ENCODE data around the gene ACSM3. TPM values are rescaled to one million over a fixed set of nuclear protein-coding genes. Genes with fewer than 3 reads are reported as not detected.
A peak's percentile ranks its signal among the peaks of the same experiment; 100 is the strongest.
"Not testable (repeated sequence)": the region's sequence is repeated elsewhere in the genome, so short reads cannot be mapped to it uniquely, and the experiment has no call there.

Gene ACSM3
- polyA plus RNA-seq, 1 of the 3 experiments (the other 2 are of a cell fraction): 0.44 TPM

GRCh38 chr16:20761175-20761574 is 2.6 kb upstream of the ACSM3 start:
- ChIA-PET CTCF (no interaction called here), POLR2A (no interaction called here)
- Histone ChIP-seq H3K27ac (ENCODE audit: low read depth in 2 of 2, low read length in 1 of 2) (no peak overlapping the region), H3K4me1 (ENCODE audit: control insufficient read depth in 1 of 2, insufficient read depth in 2 of 2, low read depth in 1 of 2, low read length in 1 of 2) (no peaks in the 10 kb centered on the region), H3K4me2 (no peak overlapping the region), H3K79me2 (ENCODE audit: insufficient read depth) (no peaks in the 10 kb centered on the region), H3K36me3 (replicated peaks in 1 of 2; ENCODE audit: control insufficient read depth in 1 of 2, insufficient read depth in 2 of 2, low read length in 1 of 2) (no peaks in the 10 kb centered on the region), H3K9me3 (no peaks in the 10 kb centered on the region), H2AFZ (ENCODE audit: low read depth) (no peak overlapping the region), H3F3A (replicated peaks; ENCODE audit: insufficient read depth) (no peaks in the 10 kb centered on the region), H3K9me2 (no peaks in the 10 kb centered on the region), H3K27me3 (ENCODE audit: insufficient read depth) (no peaks in the 10 kb centered on the region), H4K20me1 (ENCODE audit: insufficient read depth) (no peaks in the 10 kb centered on the region), H3K9ac (no peak overlapping the region), H3K4me3 (ENCODE audit: low read depth in 2 of 2, low read length in 1 of 2) (no peak overlapping the region)
- TF ChIP-seq, protein P1, sequence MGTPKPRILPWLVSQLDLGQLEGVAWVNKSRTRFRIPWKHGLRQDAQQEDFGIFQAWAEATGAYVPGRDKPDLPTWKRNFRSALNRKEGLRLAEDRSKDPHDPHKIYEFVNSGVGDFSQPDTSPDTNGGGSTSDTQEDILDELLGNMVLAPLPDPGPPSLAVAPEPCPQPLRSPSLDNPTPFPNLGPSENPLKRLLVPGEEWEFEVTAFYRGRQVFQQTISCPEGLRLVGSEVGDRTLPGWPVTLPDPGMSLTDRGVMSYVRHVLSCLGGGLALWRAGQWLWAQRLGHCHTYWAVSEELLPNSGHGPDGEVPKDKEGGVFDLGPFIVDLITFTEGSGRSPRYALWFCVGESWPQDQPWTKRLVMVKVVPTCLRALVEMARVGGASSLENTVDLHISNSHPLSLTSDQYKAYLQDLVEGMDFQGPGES (IDR thresholded peaks at IDR 0.05; ENCODE audit: low read depth, low read length): no peak
- TF ChIP-seq RXRA (IDR thresholded peaks at IDR 0.05; ENCODE audit: borderline replicate concordance, low read depth) (no peak), TEAD4 (IDR thresholded peaks at IDR 0.05; ENCODE audit: borderline replicate concordance, insufficient read depth) (no peak), RCOR1 (IDR thresholded peaks at IDR 0.05; ENCODE audit: low read length) (no peak), MAX (IDR thresholded peaks at IDR 0.05; ENCODE audit: low read depth) (no peak), USF2 (IDR thresholded peaks at IDR 0.05; ENCODE audit: borderline replicate concordance, low read depth, low read length) (no peak), YY1 (IDR thresholded peaks at IDR 0.05; ENCODE audit: low read depth) (no peak), MEF2A (IDR thresholded peaks at IDR 0.05; ENCODE audit: borderline replicate concordance, low read depth) (no peak), NRF1 (IDR thresholded peaks at IDR 0.05; ENCODE audit: low read depth, low read length) (no peak)
- TF ChIP-seq, protein P2, sequence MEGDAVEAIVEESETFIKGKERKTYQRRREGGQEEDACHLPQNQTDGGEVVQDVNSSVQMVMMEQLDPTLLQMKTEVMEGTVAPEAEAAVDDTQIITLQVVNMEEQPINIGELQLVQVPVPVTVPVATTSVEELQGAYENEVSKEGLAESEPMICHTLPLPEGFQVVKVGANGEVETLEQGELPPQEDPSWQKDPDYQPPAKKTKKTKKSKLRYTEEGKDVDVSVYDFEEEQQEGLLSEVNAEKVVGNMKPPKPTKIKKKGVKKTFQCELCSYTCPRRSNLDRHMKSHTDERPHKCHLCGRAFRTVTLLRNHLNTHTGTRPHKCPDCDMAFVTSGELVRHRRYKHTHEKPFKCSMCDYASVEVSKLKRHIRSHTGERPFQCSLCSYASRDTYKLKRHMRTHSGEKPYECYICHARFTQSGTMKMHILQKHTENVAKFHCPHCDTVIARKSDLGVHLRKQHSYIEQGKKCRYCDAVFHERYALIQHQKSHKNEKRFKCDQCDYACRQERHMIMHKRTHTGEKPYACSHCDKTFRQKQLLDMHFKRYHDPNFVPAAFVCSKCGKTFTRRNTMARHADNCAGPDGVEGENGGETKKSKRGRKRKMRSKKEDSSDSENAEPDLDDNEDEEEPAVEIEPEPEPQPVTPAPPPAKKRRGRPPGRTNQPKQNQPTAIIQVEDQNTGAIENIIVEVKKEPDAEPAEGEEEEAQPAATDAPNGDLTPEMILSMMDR (IDR thresholded peaks at IDR 0.05): no peak
- WGBS (ENCODE audit: low lambda C conversion rate): 21% methylated on average over 1 of the region's 1 CpG
- DNase-seq: no peak

- Histone ChIP-seq H4K20me1 (ENCODE audit: insufficient read depth) (no peaks in the 10 kb centered on the region), H3K4me3 (ENCODE audit: low read depth in 2 of 2, low read length in 1 of 2) (0 out of 4 replicates have a peak overlapping the region, but pooled peaks of 1 of the 2 experiments have one; percentile 63), H3K79me2 (ENCODE audit: insufficient read depth) (no peaks in the 10 kb centered on the region), H2AFZ (ENCODE audit: low read depth) (peak overlapping the region; percentile 88; the same call in 1 of the 2 replicates), H3K9ac (no peak overlapping the region), H3K27me3 (ENCODE audit: insufficient read depth) (no peaks in the 10 kb centered on the region), H3K36me3 (replicated peaks in 1 of 2; ENCODE audit: control insufficient read depth in 1 of 2, insufficient read depth in 2 of 2, low read length in 1 of 2) (no peaks in the 10 kb centered on the region), H3K9me3 (no peaks in the 10 kb centered on the region), H3K4me1 (ENCODE audit: control insufficient read depth in 1 of 2, insufficient read depth in 2 of 2, low read depth in 1 of 2, low read length in 1 of 2) (no peaks in the 10 kb centered on the region), H3K4me2 (no peak overlapping the region), H3K9me2 (no peaks in the 10 kb centered on the region), H3K27ac (ENCODE audit: low read depth in 2 of 2, low read length in 1 of 2) (no peak overlapping the region), H3F3A (replicated peaks; ENCODE audit: insufficient read depth) (no peaks in the 10 kb centered on the region)
- ChIA-PET CTCF (no interaction called here), POLR2A (no interaction called here)
- WGBS (ENCODE audit: low lambda C conversion rate): 69% methylated on average over 3 of the region's 3 CpGs
- no peak for TF ChIP-seq ELF1 (IDR thresholded peaks at IDR 0.05)
- no peak for TF ChIP-seq FOXM1 (IDR thresholded peaks at IDR 0.05; ENCODE audit: low read depth)
- no peak for TF ChIP-seq RCOR1 (IDR thresholded peaks at IDR 0.05; ENCODE audit: low read length)
- TF ChIP-seq GATA2 (CRISPR knock-in tag; IDR thresholded peaks at IDR 0.05): no peak
- no peak for TF ChIP-seq USF2 (IDR thresholded peaks at IDR 0.05; ENCODE audit: borderline replicate concordance, low read depth, low read length)
- DNase-seq: no peak
Measured at GRCh38 chr16:20762404-20763123, 1.2 kb upstream of the ACSM3 start.

GRCh38 chr16:20764448-20764847 is 634 bp downstream of the ACSM3 start:
- 9% methylated on average over 1 of the region's 1 CpG for WGBS (ENCODE audit: low lambda C conversion rate)
- H3K9me3 ChIP-seq; H3K4me1 ChIP-seq (ENCODE audit: control insufficient read depth in 1 of 2, insufficient read depth in 2 of 2, low read depth in 1 of 2, low read length in 1 of 2); H3K79me2 ChIP-seq (ENCODE audit: insufficient read depth); H3K36me3 ChIP-seq (replicated peaks in 1 of 2; ENCODE audit: control insufficient read depth in 1 of 2, insufficient read depth in 2 of 2, low read length in 1 of 2); H4K20me1 ChIP-seq (ENCODE audit: insufficient read depth); H3K27ac ChIP-seq (ENCODE audit: low read depth in 2 of 2, low read length in 1 of 2); H3K4me3 ChIP-seq (ENCODE audit: low read depth in 2 of 2, low read length in 1 of 2); H3K4me2 ChIP-seq; H3K9me2 ChIP-seq; H3K27me3 ChIP-seq (ENCODE audit: insufficient read depth); H3F3A ChIP-seq (replicated peaks; ENCODE audit: insufficient read depth); H2AFZ ChIP-seq (ENCODE audit: low read depth); H3K9ac ChIP-seq; DNase-seq; POLR2A ChIA-PET; CTCF ChIA-PET: not testable (repeated sequence)
